ENCODE measurements around the gene KCNH1. TPM values are rescaled to one million over a fixed set of nuclear protein-coding genes. Genes with fewer than 3 reads are reported as not detected.

The KCNH1 gene, protein sequence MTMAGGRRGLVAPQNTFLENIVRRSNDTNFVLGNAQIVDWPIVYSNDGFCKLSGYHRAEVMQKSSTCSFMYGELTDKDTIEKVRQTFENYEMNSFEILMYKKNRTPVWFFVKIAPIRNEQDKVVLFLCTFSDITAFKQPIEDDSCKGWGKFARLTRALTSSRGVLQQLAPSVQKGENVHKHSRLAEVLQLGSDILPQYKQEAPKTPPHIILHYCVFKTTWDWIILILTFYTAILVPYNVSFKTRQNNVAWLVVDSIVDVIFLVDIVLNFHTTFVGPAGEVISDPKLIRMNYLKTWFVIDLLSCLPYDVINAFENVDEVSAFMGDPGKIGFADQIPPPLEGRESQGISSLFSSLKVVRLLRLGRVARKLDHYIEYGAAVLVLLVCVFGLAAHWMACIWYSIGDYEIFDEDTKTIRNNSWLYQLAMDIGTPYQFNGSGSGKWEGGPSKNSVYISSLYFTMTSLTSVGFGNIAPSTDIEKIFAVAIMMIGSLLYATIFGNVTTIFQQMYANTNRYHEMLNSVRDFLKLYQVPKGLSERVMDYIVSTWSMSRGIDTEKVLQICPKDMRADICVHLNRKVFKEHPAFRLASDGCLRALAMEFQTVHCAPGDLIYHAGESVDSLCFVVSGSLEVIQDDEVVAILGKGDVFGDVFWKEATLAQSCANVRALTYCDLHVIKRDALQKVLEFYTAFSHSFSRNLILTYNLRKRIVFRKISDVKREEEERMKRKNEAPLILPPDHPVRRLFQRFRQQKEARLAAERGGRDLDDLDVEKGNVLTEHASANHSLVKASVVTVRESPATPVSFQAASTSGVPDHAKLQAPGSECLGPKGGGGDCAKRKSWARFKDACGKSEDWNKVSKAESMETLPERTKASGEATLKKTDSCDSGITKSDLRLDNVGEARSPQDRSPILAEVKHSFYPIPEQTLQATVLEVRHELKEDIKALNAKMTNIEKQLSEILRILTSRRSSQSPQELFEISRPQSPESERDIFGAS
- total RNA-seq = under 0.01 TPM

DNA sequence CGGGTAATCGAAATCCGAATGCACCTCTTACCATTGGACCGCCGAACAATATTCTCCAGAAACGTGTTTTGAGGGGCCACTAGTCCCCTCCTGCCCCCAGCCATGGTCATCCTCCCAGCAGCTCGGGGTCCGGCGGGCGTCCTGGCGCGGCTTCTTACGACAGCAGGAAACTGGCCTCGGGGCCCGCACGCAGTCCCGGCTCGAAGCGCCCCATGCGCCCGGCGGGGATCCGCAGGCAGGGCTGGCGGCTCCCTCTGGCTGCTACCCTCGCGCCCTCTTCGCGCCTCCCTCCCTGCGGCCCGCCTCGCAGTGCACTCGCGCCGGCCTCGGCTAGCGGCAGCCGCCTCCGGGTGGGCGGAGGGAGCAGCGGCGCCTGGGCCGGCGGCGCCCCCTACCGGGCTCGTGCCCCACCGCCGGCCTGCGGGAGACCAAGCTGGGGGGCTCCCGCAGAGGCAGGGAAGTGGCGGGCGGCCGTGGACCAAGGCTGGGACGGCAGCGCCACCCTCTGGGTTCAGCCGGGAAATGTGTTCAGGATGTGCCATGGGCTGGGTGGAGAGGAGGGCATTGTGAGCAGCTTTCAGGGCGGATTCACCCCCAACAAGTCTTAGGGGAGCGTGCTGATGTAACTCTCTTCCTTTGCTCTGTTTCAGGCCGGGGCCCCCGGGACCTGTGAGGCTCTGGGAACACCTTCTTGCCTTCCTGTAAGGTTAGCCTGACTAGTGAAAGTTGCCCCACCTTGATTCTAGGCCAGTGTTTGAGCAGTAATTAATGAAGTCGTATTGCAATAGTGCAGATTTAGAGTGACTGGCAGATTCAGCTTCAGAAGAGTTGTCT lies at the start of gene KCNH1:
TSS of gene KCNH1 (minus strand) at position 313 of the 834 bp plus-strand sequence. CDS start at position 110, 203 bp downstream.
- peak; percentile 49 to 91 (median 86) for DNase-seq (ENCODE audit: low read depth in 2 of 3, low spot score in 2 of 3)

DNA sequence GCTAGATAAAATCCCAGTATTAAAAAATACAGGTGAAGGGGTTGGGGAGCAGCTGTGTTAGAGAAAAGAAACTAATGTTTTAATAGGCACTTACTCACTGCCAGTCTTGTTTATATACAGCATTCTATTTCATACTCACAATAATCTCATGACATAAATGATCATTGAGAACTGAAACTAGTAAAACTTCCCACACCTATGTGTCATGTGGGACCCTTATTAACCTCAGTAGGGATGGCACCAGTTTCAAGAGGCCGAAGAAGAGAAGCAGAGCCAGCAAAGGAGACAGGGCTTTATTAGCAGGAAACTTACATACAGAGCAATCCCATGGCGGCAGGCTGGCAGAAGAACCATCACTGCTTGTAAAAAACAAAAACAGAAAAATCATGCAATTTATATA lies 48.8 kb upstream of the KCNH1 start:
- no peak for DNase-seq (ENCODE audit: low read depth in 2 of 3, low spot score in 2 of 3)

DNA sequence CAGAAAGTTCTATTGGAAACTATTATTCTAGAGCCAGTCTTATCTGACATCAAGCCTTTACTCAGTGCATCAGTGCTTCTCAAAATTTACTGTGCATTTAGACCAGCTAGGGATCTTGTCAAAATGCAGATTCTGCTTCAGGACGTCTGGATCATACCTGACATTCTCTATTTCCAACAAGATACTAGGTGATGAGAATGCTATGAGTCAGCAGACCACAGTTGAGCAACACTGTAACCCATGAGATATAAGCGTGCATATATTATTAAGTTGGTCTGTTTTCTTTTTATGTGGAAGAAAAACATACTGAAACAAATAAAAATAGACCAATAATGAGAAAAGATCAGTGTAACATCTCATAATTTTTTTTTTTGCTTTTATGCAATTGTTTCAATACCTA lies 40.4 kb upstream of the KCNH1 start:
- no peak for DNase-seq (ENCODE audit: low read depth in 2 of 3, low spot score in 2 of 3)

DNA sequence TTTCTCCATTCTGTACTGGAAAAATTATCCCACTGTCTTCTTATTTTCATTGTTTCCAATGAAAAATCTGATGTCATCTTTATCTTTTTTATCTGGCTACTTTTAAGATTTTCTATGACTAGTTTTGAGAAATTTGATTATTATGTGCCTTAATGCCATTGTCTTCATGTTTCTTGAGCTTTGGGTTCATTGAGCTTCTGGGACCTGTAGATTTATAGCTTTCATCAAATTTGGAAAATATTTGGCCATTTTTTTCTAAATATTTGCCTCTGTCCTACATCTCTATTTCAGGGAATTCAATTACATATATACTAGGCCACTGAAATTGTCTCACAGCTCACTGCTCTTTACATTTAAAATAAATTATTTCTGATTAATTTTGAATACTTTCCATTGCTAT lies 38.7 kb upstream of the KCNH1 start:
- no peak for DNase-seq (ENCODE audit: low read depth in 2 of 3, low spot score in 2 of 3)

DNA sequence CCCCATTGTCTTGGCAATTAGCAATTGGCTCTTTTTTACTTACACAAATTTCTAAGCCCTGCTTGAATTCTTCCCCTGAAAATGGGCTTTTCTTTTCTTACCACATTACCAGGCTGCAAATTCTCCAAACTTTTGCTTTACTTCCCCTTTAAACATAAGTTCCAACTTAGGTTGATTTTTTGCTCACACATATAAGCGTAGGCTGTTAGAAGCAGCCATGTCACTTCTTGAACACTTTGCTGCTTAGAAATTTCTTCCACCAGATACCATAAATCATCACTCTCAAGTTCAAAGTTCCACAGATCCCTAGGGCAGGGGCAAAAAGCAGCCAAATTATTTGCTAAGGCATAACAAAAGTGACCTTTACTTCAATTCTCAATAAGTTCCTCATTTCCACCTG lies 35.4 kb upstream of the KCNH1 start:
- DNase-seq (ENCODE audit: low read depth in 2 of 3, low spot score in 2 of 3) = no peak

DNA sequence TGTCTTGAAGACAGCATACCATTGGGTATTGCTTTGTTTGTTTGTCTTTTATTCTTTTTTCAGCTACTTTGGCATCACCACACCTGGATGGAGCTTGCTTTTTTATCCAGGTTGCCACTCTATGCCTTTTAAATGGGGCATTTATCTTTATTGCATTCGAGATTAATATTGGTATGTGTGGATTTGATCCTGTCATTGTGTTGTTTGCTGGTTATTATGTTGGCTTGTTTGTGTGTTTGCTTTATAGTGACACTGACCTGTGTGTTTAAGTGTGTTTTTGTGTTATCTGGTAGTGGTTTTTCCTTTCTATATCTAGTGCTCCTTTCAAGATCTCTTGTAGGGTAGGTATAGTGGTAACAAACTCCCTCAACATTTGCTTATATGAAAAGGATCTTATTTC lies 24.9 kb upstream of the KCNH1 start:
- no peak for DNase-seq (ENCODE audit: low read depth in 2 of 3, low spot score in 2 of 3)

DNA sequence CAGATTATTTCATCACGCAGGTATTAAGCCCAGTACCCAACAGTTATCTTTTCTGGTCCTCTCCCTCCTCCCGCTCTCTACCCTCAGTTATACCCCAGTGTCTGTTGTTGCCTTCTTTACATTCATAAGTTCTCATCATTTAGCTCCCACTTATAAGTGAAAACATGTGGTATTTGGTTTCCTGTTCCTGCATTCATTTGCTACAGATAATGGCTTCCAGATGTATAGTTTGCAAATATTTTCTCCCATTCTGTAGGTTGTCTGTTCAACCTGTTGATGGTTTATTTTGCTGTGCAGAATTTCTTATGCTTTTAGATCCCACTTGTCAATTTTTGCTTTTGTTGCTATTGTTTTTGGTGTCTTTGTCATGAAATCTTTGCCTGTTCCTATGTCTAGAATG lies 21.1 kb upstream of the KCNH1 start:
- no peak for DNase-seq (ENCODE audit: low read depth in 2 of 3, low spot score in 2 of 3)

DNA sequence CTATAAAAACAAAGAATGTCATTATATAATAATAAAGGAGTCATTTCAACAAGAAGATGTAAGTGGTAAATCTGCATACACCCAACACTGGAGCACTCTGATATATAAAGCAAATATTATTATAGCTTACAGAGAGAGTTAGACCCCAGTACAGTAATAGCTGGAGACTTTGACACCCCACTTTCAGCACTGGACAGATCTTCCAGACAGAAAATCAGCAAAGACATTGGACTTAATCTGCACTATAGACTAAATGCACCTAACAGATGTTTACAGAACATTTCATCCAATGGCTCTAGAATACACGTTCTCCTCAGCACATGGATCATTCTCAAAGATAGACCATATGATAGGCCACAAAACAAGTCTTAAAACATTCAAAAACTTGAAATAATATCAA lies 20.0 kb upstream of the KCNH1 start:
- no peak for DNase-seq (ENCODE audit: low read depth in 2 of 3, low spot score in 2 of 3)

DNA sequence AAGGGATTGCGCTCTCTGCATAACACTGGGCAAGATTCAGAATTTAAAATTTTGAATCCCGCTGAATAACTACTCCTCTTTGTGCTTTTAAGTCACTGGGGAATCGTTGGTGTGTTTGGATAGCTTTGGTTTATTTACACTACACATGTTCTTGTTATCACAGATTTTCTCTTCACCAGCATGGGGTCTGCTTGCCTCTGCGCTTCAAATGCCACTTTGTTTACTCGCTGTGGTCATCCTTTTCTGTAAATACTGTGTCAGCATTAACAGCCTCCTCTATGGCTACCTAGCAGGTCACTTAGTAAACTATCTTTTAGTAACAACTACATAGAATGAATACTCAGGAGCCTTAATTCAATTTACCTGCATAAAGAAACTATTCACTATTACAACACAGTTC lies 14.4 kb upstream of the KCNH1 start:
- DNase-seq (ENCODE audit: low read depth in 2 of 3, low spot score in 2 of 3) = no peak

DNA sequence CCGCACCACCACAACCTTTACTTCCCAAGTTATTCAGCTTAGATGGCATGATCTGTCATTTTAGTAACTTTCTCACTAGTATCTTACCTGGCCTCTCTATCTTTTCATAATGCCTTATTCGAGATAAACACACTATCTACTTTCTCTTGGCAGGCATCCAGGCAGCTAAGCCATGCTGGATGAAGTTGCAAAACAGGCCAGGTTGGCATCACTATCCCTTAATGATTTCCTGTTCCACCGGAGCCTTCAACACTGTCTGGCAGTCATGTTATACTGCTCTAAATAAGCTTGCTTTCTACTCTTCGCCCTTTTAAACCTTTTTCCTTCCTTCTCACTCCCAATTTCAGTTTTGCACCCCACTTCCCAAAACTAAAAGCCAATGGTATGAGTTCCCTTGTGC lies 12.0 kb upstream of the KCNH1 start:
- DNase-seq (ENCODE audit: low read depth in 2 of 3, low spot score in 2 of 3) = no peak

DNA sequence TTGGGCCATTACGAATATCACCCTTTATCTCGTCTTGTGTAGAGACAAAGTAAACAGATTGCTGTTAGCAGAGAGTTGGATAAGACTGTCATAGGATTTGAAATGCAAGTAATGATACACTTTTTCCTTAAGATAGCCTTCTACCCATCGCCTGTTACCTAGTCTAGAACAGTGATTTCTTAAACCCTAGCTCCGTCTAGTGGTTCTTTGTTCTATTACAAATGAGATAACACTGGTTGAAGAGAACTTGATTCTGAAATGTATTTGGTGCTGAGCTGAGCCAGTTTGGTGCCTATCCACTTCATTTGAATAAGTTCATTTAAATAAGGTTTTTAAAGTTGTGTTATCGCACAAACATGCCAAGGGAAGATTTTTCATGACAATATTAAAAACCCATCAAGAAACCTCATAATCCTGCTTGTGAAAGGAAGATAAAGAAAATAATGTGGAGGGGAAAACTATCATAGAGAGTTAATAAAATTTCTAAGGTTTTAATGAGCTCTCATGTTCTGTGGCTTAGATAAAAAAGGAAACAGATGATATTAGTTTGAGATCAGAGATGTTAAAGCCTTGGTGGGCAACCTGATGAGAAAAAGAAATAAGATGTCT lies 1.5 kb upstream of the KCNH1 start:
- peak in 2 of 3 donors; percentile 19 to 81 for DNase-seq (ENCODE audit: low read depth in 2 of 3, low spot score in 2 of 3)

DNA sequence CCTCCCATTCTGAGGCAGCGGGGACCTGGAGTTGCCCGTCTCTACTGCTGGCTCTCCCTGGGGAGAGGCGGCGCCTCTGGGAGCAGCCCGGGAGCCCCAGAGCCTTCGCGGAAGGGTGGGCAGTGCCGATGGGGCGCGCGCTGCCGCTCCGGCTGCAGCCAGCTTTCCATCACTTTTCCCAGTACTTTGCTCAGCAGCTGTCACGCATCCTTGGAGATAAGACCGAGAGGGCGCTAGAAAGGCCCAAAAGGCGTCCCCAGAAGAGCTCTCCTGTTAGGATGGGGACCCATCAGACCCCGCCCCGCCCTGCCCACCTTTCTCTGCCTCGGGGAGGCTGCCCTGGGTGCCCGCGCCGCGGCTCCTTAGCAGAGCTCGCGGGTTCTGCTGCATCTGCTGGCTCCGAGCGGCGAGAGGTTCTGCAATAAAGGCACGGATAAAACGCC lies 534 bp downstream of the KCNH1 start:
- peak in 2 of 3 donors; percentile 8 to 18 for DNase-seq (ENCODE audit: low read depth in 2 of 3, low spot score in 2 of 3)

DNA sequence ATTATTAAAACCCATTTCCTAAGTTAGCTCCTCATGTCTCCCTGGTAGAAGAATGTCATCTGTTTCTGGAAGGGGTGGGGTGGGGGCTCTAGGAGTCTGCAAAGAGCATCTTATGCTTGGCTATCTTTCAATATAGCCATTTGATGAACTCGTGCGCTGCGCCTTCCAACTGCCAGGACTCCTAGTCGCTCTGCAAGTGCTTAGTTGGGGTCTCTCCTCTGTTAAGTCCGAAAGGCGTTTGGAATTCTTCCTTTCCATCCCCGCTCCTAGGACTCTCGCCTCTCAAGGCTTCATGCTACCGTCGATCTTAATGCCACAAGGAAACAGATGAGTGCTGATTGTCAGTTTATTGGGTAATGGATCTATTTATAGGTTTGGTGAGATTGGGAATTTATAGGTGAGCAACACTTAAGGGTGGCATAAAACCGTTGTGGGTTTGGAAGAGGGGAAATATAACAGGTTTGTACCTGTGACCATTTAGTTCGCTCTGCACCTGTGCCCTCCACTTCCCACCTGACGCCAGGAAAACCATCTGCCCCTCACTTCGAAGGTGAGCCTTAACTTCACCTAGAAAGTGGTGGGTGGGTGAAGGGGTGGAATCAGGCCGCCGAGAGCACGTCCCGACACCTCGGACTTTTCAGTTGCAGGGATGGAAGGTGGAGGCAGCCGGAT lies 1.1 kb downstream of the KCNH1 start:
- DNase-seq (ENCODE audit: low read depth in 2 of 3, low spot score in 2 of 3) = no peak

DNA sequence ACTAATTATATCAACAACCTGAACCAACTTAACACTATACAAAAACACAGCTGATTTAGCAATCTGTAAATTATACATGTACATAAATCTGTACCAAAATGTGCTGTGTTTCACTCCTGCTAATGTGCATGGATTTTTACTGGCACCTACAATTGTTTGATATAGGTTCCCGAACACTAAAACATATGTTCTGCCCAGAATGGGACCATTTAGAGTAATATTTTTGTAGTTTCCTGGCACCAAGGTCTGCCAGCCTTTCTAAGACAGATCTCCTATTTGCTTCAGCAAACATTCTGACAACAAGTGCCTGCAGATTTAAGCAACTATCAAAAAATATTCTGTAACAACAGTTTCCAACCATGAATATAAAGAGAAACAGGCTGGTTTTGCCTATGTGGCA lies 4.2 kb downstream of the KCNH1 start:
- no peak for DNase-seq (ENCODE audit: low read depth in 2 of 3, low spot score in 2 of 3)

DNA sequence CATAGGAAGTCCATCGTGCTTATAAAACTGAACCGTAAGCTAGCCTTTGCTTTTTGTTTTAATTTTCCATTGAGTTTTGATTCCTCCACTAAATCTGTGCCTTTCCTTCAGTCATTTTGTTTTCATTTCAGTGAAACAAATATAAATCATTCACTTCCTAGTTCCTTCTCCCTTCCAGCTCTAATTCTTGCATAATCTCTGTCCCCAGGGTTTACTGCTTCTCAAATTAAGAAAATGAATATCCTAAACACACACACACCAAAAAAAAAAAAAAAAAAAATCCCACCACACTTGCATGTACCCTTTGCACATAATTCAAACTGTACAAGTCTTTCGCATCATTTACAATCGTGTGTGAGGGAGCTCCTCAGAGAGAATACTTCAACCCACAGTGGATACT lies 6.8 kb downstream of the KCNH1 start:
- no peak for DNase-seq (ENCODE audit: low read depth in 2 of 3, low spot score in 2 of 3)

DNA sequence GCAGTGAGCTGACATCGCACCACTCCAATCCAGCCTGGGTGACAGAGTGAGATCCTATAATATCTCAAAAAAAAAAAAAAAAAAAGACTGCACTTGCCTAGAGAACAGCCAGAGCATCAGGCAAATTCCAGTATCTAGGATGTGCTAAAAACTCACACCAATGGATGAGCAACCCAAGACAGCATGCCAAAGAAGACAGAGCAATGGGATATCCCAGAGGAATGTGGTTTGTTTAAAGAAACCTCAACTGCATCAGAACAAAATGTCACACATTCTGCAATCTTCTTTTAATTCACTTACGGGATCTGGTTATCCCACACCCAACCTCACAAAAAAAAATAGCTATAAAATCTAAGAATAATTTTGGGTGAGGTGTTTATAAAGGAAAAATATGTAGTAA lies 7.3 kb downstream of the KCNH1 start:
- no peak for DNase-seq (ENCODE audit: low read depth in 2 of 3, low spot score in 2 of 3)

DNA sequence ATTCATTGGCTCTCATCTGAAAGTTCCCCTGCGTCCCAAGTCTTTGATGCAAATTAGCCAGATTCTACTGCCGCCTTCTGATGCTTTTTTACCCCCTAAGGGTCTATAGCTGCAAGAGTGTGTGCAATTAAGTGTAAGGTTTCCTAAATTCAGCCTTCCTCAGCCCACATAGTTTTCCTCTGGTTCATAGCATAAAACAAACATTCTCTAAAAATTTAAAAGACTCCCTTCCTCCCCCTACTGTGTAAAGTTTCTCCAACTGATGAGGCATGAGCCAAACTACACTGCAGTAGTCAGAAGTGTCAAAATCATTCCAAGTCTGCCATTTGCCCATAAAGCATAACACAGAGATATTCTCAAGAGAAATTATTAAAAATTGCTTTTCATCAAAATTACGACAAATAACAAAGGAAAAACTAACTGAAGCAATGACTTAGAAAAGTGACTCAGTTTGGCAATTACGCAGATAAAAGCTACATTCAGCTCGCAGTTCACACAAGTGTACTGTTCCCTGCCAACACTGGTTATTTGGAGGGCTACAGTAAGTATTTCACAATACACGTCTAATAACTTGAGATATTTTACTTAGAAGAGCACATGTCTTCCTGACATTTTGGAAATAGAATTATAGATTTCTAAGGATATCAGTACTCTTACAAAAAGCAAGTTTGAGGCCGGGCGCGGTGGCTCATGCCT lies 15.4 kb downstream of the KCNH1 start:
- DNase-seq (ENCODE audit: low read depth in 2 of 3, low spot score in 2 of 3) = no peak

DNA sequence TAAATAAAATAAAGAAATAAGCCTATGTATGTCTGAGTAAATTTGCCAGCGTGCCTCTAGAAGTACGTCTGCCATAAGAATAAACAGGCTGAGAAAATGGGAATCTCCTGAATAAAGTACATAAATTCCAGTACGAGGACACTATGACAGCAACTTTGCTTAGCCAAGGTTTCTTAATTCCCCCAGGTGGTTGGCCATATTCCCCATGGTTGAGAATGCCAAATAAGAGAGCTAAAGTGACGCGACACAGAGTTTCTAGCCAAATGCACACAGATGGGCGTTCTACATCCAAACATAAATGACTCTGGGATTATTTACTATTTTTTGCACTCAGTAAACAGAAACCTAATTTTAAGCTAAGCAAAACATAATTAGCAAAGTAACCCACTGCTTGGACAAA lies 19.5 kb downstream of the KCNH1 start:
- no peak for DNase-seq (ENCODE audit: low read depth in 2 of 3, low spot score in 2 of 3)

DNA sequence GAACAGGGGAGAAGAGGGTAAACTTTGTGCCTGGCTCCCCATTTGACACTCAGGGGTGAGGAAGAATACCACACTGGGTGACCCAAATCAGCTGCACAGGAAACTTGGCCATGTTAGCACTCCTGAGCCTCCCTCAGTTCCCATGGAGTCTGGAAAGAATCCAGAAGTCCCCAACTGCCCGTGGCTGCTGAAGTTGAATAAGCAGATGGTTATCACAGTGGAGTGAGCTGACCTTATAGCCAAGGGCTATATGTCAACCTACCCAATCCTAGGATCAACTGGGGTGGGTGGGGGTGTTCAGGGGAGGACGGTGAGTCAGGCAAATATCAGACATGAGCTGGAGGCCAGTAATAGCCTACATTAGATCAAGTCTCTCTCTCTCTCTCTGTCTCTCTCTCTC lies 20.4 kb downstream of the KCNH1 start:
- no peak for DNase-seq (ENCODE audit: low read depth in 2 of 3, low spot score in 2 of 3)

Measured in hematopoietic multipotent progenitor cell (in vitro differentiated cells).